Central memory CD8-positive, alpha-beta T cell (primary cell): ENCODE data around the gene PPARA.
A peak's percentile ranks its signal among the peaks of the same experiment; 100 is the strongest.

ENCODE experiments used
- ATAC-seq: fragments of 150-1000 bp; cut with Tn5 transposase; replicated peaks from 2 replicates; pipeline ENCODE4 v1.10.0; 2022; ENCODE audit warnings: mild to moderate bottlenecking, moderate FRiP score, moderate number of reproducible peaks; ENCODE audit not compliant: poor library complexity, severe bottlenecking; ENCODE audit errors: extremely low read depth
- DNase-seq, 2 donors: peaks; one replicate each; pipeline ENCODE4 v3.0.0; 2021; ENCODE audit warnings: low spot score in 2 of 2
- H3K27ac Mint-ChIP-seq: one replicate; pipeline ENCODE4 v1.8.0; 2022; ENCODE audit warnings: low read depth, mild to moderate bottlenecking, moderate library complexity, mixed read lengths
- H3K27me3 Mint-ChIP-seq: one replicate; pipeline ENCODE4 v1.8.0; 2022; ENCODE audit warnings: mixed read lengths
- H3K36me3 Mint-ChIP-seq: one replicate; pipeline ENCODE4 v1.8.0; 2022; ENCODE audit warnings: mild to moderate bottlenecking, moderate library complexity, mixed read lengths; ENCODE audit not compliant: insufficient read depth
- H3K4me1 Mint-ChIP-seq: one replicate; pipeline ENCODE4 v1.8.0; 2022; ENCODE audit warnings: mixed read lengths
- H3K4me3 Mint-ChIP-seq: one replicate; pipeline ENCODE4 v1.8.0; 2022; ENCODE audit warnings: mild to moderate bottlenecking, moderate library complexity, mixed read lengths
- H3K9me3 Mint-ChIP-seq: one replicate; pipeline ENCODE4 v1.8.0; 2022; ENCODE audit warnings: mixed read lengths

PPARA gene

GRCh38 chr22:46117206-46118199 lies 32.8 kb upstream of the PPARA start:
- DNase-seq: no peak
- H3K4me1 Mint-ChIP-seq: no peaks in the 10 kb centered on the region
- no peaks in the 10 kb centered on the region for H3K27me3 Mint-ChIP-seq
- no peak overlapping the region for H3K4me3 Mint-ChIP-seq
- ATAC-seq: no peak
- H3K9me3 Mint-ChIP-seq: no peaks in the 10 kb centered on the region
- peaks cover 9% of the 10 kb centered on the region for H3K36me3 Mint-ChIP-seq
- H3K27ac Mint-ChIP-seq: no peak overlapping the region

GRCh38 chr22:46119093-46119728 lies 31.1 kb upstream of the PPARA start:
- Mint-ChIP-seq H3K4me1 (no peaks in the 10 kb centered on the region), H3K27me3 (no peaks in the 10 kb centered on the region), H3K27ac (no peak overlapping the region), H3K36me3 (peaks cover 9% of the 10 kb centered on the region), H3K4me3 (no peak overlapping the region), H3K9me3 (no peaks in the 10 kb centered on the region)
- ATAC-seq: no peak
- no peak for DNase-seq

- no peak for DNase-seq
- H3K27ac Mint-ChIP-seq: no peak overlapping the region
- no peaks in the 10 kb centered on the region for H3K9me3 Mint-ChIP-seq
- no peaks in the 10 kb centered on the region for H3K4me1 Mint-ChIP-seq
- H3K36me3 Mint-ChIP-seq: peaks cover 8% of the 10 kb centered on the region
- no peak overlapping the region for H3K4me3 Mint-ChIP-seq
- ATAC-seq: no peak
- no peaks in the 10 kb centered on the region for H3K27me3 Mint-ChIP-seq
These were observed 30.5 kb upstream of the PPARA start for GRCh38 chr22:46119729-46120419.

GRCh38 chr22:46120420-46120737 lies 29.9 kb upstream of the PPARA start:
- H3K27ac Mint-ChIP-seq: no peak overlapping the region
- H3K36me3 Mint-ChIP-seq: peaks cover 5% of the 10 kb centered on the region
- ATAC-seq (no peak), DNase-seq (no peak)
- H3K27me3 Mint-ChIP-seq: no peaks in the 10 kb centered on the region
- no peak overlapping the region for H3K4me3 Mint-ChIP-seq
- no peaks in the 10 kb centered on the region for H3K4me1 Mint-ChIP-seq
- no peaks in the 10 kb centered on the region for H3K9me3 Mint-ChIP-seq

GRCh38 chr22:46121079-46121478 lies 29.2 kb upstream of the PPARA start:
- Mint-ChIP-seq H3K9me3 (no peaks in the 10 kb centered on the region), H3K36me3 (peaks cover 5% of the 10 kb centered on the region), H3K27ac (no peak overlapping the region), H3K4me3 (no peak overlapping the region), H3K27me3 (no peaks in the 10 kb centered on the region), H3K4me1 (no peaks in the 10 kb centered on the region)
- no peak for ATAC-seq
- DNase-seq: no peak

- no peak overlapping the region for H3K27ac Mint-ChIP-seq
- no peak for ATAC-seq
These were observed 28.6 kb upstream of the PPARA start for GRCh38 chr22:46121523-46122287.

GRCh38 chr22:46122511-46122971 lies 27.8 kb upstream of the PPARA start:
- H3K27ac Mint-ChIP-seq: no peak overlapping the region
- DNase-seq (peak; percentile 34 to 55), ATAC-seq (peak; percentile 63)
- H3K4me3 Mint-ChIP-seq: no peak overlapping the region
- H3K27me3 Mint-ChIP-seq: no peaks in the 10 kb centered on the region
- H3K4me1 Mint-ChIP-seq: no peaks in the 10 kb centered on the region
- peaks cover 5% of the 10 kb centered on the region for H3K36me3 Mint-ChIP-seq
- H3K9me3 Mint-ChIP-seq: no peaks in the 10 kb centered on the region

More at GRCh38 chr22:46121523-46122287, 28.6 kb upstream of the PPARA start:
- Mint-ChIP-seq H3K9me3 (no peaks in the 10 kb centered on the region), H3K4me3 (no peak overlapping the region), H3K36me3 (peaks cover 5% of the 10 kb centered on the region), H3K27me3 (no peaks in the 10 kb centered on the region), H3K4me1 (no peaks in the 10 kb centered on the region)
- DNase-seq: no peak

GRCh38 chr22:46122980-46123693 lies 27.2 kb upstream of the PPARA start:
- H3K9me3 Mint-ChIP-seq: no peaks in the 10 kb centered on the region
- H3K27ac Mint-ChIP-seq: no peak overlapping the region
- H3K4me1 Mint-ChIP-seq: no peaks in the 10 kb centered on the region
- DNase-seq: no peak
- H3K36me3 Mint-ChIP-seq: peaks cover 5% of the 10 kb centered on the region
- no peak overlapping the region for H3K4me3 Mint-ChIP-seq
- no peak for ATAC-seq
- no peaks in the 10 kb centered on the region for H3K27me3 Mint-ChIP-seq

- ATAC-seq (no peak), DNase-seq (no peak)
- no peaks in the 10 kb centered on the region for H3K4me1 Mint-ChIP-seq
- H3K36me3 Mint-ChIP-seq: peaks cover 2% of the 10 kb centered on the region
- H3K9me3 Mint-ChIP-seq: no peaks in the 10 kb centered on the region
- H3K27me3 Mint-ChIP-seq: no peaks in the 10 kb centered on the region
- no peak overlapping the region for H3K27ac Mint-ChIP-seq
- no peak overlapping the region for H3K4me3 Mint-ChIP-seq
These were observed 26.5 kb upstream of the PPARA start for GRCh38 chr22:46123694-46124382.

GRCh38 chr22:46124383-46125144 lies 25.8 kb upstream of the PPARA start:
- ATAC-seq: no peak
- DNase-seq: no peak
- H3K4me1 Mint-ChIP-seq: no peaks in the 10 kb centered on the region
- H3K27ac Mint-ChIP-seq: no peak overlapping the region
- H3K27me3 Mint-ChIP-seq: no peaks in the 10 kb centered on the region
- H3K36me3 Mint-ChIP-seq: peaks cover 2% of the 10 kb centered on the region
- H3K4me3 Mint-ChIP-seq: no peak overlapping the region
- no peaks in the 10 kb centered on the region for H3K9me3 Mint-ChIP-seq

GRCh38 chr22:46125311-46125710 lies 25.0 kb upstream of the PPARA start:
- no peak overlapping the region for H3K27ac Mint-ChIP-seq
- ATAC-seq (no peak), DNase-seq (no peak)
- no peaks in the 10 kb centered on the region for H3K4me1 Mint-ChIP-seq
- no peaks in the 10 kb centered on the region for H3K9me3 Mint-ChIP-seq
- no peak overlapping the region for H3K4me3 Mint-ChIP-seq
- peaks cover 2% of the 10 kb centered on the region for H3K36me3 Mint-ChIP-seq
- H3K27me3 Mint-ChIP-seq: no peaks in the 10 kb centered on the region
